IMR-90 (cell line): ENCODE measurements around the gene CFDP1. TPM values are rescaled to one million over a fixed set of nuclear protein-coding genes. Genes with fewer than 3 reads are reported as not detected.

Experiments
- ATAC-seq: fragments of 200-7000 bp; cut with Tn5 transposase; 2 replicates; pipeline ENCODE4 v1.9.1; 2020; ENCODE audit warnings: low read depth, mild to moderate bottlenecking, moderate library complexity
- BruUV-seq: library from RNA; stranded (reverse); fragments of 400-500 nt; replicated peaks from 2 replicates; lab custom pipeline; 2021; lab: Mats Ljungman, UMichigan
- CTCF ChIA-PET: fragments of 300-600 bp; formaldehyde crosslinking; extraction: SDS; loops from one replicate; lab custom pipeline; 2021; ENCODE audit warnings: antibody characterized with exemption; lab: Yijun Ruan, JAX
- POLR2A ChIA-PET: fragments of 300-600 bp; sonication (Branson Sonifier 250); formaldehyde crosslinking; loops from one replicate; lab custom pipeline; 2022; ENCODE audit warnings: antibody characterized with exemption; ENCODE audit not compliant: unreplicated experiment; lab: Charles Lee
- DNase-seq: peaks from one replicate; pipeline ENCODE4 v3.0.0; 2013
- H2AFZ ChIP-seq: replicated peaks from 2 replicates; pipeline ENCODE3; 2013; ENCODE audit warnings: low read length, mild to moderate bottlenecking; ENCODE audit not compliant: poor library complexity
- H2AK5ac ChIP-seq: 2 replicates; pipeline ENCODE4 v1.6.1; 2013; ENCODE audit warnings: low read depth, low read length, inconsistent platforms
- H2AK9ac ChIP-seq: replicated peaks from 2 replicates; pipeline ENCODE3; 2013; ENCODE audit warnings: mild to moderate bottlenecking, low read depth, low read length, moderate library complexity; ENCODE audit not compliant: poor library complexity
- H2BK120ac ChIP-seq: 2 replicates; pipeline ENCODE4 v1.6.1; 2013; ENCODE audit warnings: low read depth, low read length, inconsistent platforms
- H2BK15ac ChIP-seq: 3 replicates; pipeline ENCODE4 v1.6.1; 2013; ENCODE audit warnings: low read depth, low read length, inconsistent platforms
- H2BK20ac ChIP-seq: 2 replicates; pipeline ENCODE4 v1.6.1; 2013; ENCODE audit warnings: low read depth, mild to moderate bottlenecking, inconsistent platforms, low read length, moderate library complexity
- H2BK5ac ChIP-seq: 2 replicates; pipeline ENCODE4 v1.6.1; 2013; ENCODE audit warnings: mild to moderate bottlenecking, low read depth, low read length, inconsistent platforms; ENCODE audit not compliant: poor library complexity, severe bottlenecking
- H3K14ac ChIP-seq: replicated peaks from 2 replicates; pipeline ENCODE4 v1.6.1; 2013; ENCODE audit warnings: low read depth, low read length, inconsistent platforms
- H3K18ac ChIP-seq: 2 replicates; pipeline ENCODE4 v1.6.1; 2013; ENCODE audit warnings: low read depth, low read length, control low read depth
- H3K23ac ChIP-seq: 2 replicates; pipeline ENCODE4 v1.6.1; 2013; ENCODE audit warnings: low read depth, low read length, inconsistent platforms
- H3K27ac ChIP-seq: 2 replicates; pipeline ENCODE4 v1.5.1; 2013; ENCODE audit warnings: mild to moderate bottlenecking, control low read depth, low read length; ENCODE audit not compliant: insufficient read depth
- H3K27me3 ChIP-seq: 2 replicates; pipeline ENCODE4 v1.6.1; 2013; ENCODE audit warnings: low read length; ENCODE audit not compliant: control insufficient read depth, insufficient read depth
- H3K36me3 ChIP-seq: 2 replicates; pipeline ENCODE4 v1.6.1; 2013; ENCODE audit warnings: low read length, mixed read lengths; ENCODE audit not compliant: control insufficient read depth, insufficient read depth
- H3K4ac ChIP-seq: 2 replicates; pipeline ENCODE4 v1.6.1; 2013; ENCODE audit warnings: low read depth, low read length, inconsistent platforms
- H3K4me1 ChIP-seq: 2 replicates; pipeline ENCODE4 v1.6.1; 2013; ENCODE audit warnings: low read length, mixed read lengths; ENCODE audit not compliant: control insufficient read depth, insufficient read depth
- H3K4me2 ChIP-seq: 2 replicates; pipeline ENCODE4 v1.6.1; 2013; ENCODE audit warnings: low read depth, mild to moderate bottlenecking, control low read depth, low read length, moderate library complexity
- H3K4me3 ChIP-seq: 2 replicates; pipeline ENCODE4 v1.5.1; 2013; ENCODE audit warnings: low read depth, mild to moderate bottlenecking, control low read depth, low read length, moderate library complexity; ENCODE audit not compliant: insufficient read depth
- H3K56ac ChIP-seq: 2 replicates; pipeline ENCODE4 v1.6.1; 2013; ENCODE audit warnings: low read length, inconsistent platforms; ENCODE audit not compliant: insufficient read depth; ENCODE audit errors: extremely low read depth
- H3K79me1 ChIP-seq, 2 experiments: 2 replicates each; pipeline ENCODE4 v1.6.1; 2013; ENCODE audit warnings: low read length in 2 of 2, inconsistent platforms in 1 of 2, low read depth in 1 of 2
- H3K9ac ChIP-seq: 2 replicates; pipeline ENCODE4 v1.6.1; 2013; ENCODE audit warnings: low read depth, low read length, control low read depth
- H3K9me1 ChIP-seq: 2 replicates; pipeline ENCODE4 v1.6.1; 2013; ENCODE audit warnings: low read length, inconsistent platforms; ENCODE audit not compliant: insufficient read depth
- H3K9me3 ChIP-seq: 2 replicates; pipeline ENCODE4 v1.6.1; 2013; ENCODE audit warnings: low read length; ENCODE audit not compliant: control insufficient read depth, insufficient read depth
- H4K20me1 ChIP-seq: 2 replicates; pipeline ENCODE4 v1.6.1; 2013; ENCODE audit warnings: low read length, inconsistent platforms; ENCODE audit not compliant: insufficient read depth
- H4K5ac ChIP-seq: 2 replicates; pipeline ENCODE4 v1.6.1; 2013; ENCODE audit warnings: mild to moderate bottlenecking, low read depth, low read length, control low read depth
- H4K8ac ChIP-seq, 2 experiments: 2 replicates each; pipeline ENCODE4 v1.6.1; 2013; ENCODE audit warnings: low read depth in 2 of 2, low read length in 2 of 2, control low read depth in 1 of 2, inconsistent platforms in 1 of 2
- H4K91ac ChIP-seq: 2 replicates; pipeline ENCODE4 v1.6.1; 2013; ENCODE audit warnings: low read depth, low read length, inconsistent platforms; ENCODE audit not compliant: insufficient read depth
- CEBPB ChIP-seq: IDR thresholded peaks from 2 replicates; pipeline ENCODE4 v1.6.1; 2012; ENCODE audit warnings: low read depth, low read length, improper control_type of control experiment
- ELK1 ChIP-seq: fragments of 150-350 bp; IDR thresholded peaks from 2 replicates; pipeline ENCODE4 v1.6.1; 2016; ENCODE audit warnings: low read depth, mild to moderate bottlenecking, low read length, moderate library complexity, borderline replicate concordance
- MAFK ChIP-seq: IDR thresholded peaks from 2 replicates; pipeline ENCODE4 v1.6.1; 2012; ENCODE audit warnings: low read depth, low read length, improper control_type of control experiment
- MAZ ChIP-seq: IDR thresholded peaks from 2 replicates; pipeline ENCODE4 v1.6.1; 2012; ENCODE audit warnings: low read depth, mild to moderate bottlenecking, low read length, improper control_type of control experiment, moderate library complexity, borderline replicate concordance
- NFE2L2 ChIP-seq: fragments of 150-350 bp; IDR thresholded peaks from 2 replicates; pipeline ENCODE4 v1.6.1; 2016; ENCODE audit warnings: low read depth, mild to moderate bottlenecking, low read length
- POLR2A ChIP-seq: IDR thresholded peaks from 2 replicates; pipeline ENCODE4 v1.6.1; 2012; ENCODE audit warnings: mild to moderate bottlenecking, low read depth, low read length
- RAD21 ChIP-seq: IDR thresholded peaks from 2 replicates; pipeline ENCODE4 v1.6.1; 2012; ENCODE audit warnings: low read length, improper control_type of control experiment
- RCOR1 ChIP-seq: IDR thresholded peaks from 2 replicates; pipeline ENCODE4 v1.6.1; 2012; ENCODE audit warnings: mild to moderate bottlenecking, low read length, improper control_type of control experiment; ENCODE audit not compliant: insufficient replicate concordance
- RFX5 ChIP-seq: IDR thresholded peaks from 2 replicates; pipeline ENCODE4 v1.8.0; 2012; ENCODE audit warnings: low read depth, mild to moderate bottlenecking, low read length, moderate library complexity
- SMC3 ChIP-seq: fragments of 150-350 bp; IDR thresholded peaks from 2 replicates; pipeline ENCODE4 v1.6.1; 2016; ENCODE audit warnings: low read depth, mild to moderate bottlenecking, antibody characterized with exemption, low read length, moderate library complexity
- WGBS, 2 experiments: methylation state at CpG; one replicate each; pipeline versions ENCODE4 v1.1.5 to v1.1.7; 2013; ENCODE audit warnings: missing lambda C conversion rate in 2 of 2; ENCODE audit not compliant: insufficient read length in 1 of 2; ENCODE audit errors: extremely low coverage in 2 of 2; 5-methylcytosine and 5-hydroxymethylcytosine counted together
- dilution Hi-C: fragments of 300-500 bp; cut with HindIII; formaldehyde crosslinking; loops from one replicate; pipeline ENCODE4 v1.14.3; 2018; ENCODE audit warnings: low sequenced_read_pairs; ENCODE audit not compliant: unreplicated experiment
- in situ Hi-C: fragments of 300-500 bp; cut with MboI; formaldehyde crosslinking; loops from 3 replicates; pipeline ENCODE4 v1.14.3; 2019; ENCODE audit warnings: low sequenced_read_pairs, inconsistent platforms, mixed read lengths
- intact Hi-C: fragments of 100-400 bp; cut with micrococcal nuclease; formaldehyde crosslinking; loops from 2 replicates; pipeline ENCODE4 v1.10.0; 2022
- polyA plus RNA-seq, 3 experiments: library from polyadenylated mRNA; depleted of rRNA; stranded (reverse); fragments of >200 nt; gene quantifications; 2 replicates each; pipeline ENCODE4 v1.2.3, GENCODE V29; 2012; ENCODE audit warnings: low replicate concordance in 1 of 3
- total RNA-seq: library from RNA; depleted of rRNA; stranded (reverse); fragments of >200 nt; gene quantifications from 2 replicates; pipeline ENCODE4 v1.2.3, GENCODE V29; 2012

Gene CFDP1
- total and polyA plus RNA-seq, 2 of the 4 experiments (the other 2 are of a cell fraction) = 15.6 to 38.7 TPM

GRCh38 chr16:75333721-75334163, 99.6 kb downstream of the CFDP1 start:
- H4K8ac ChIP-seq = no peak overlapping the region
- no TSS peak for BruUV-seq
- no peak overlapping the region for H3K4me3 ChIP-seq
- TF ChIP-seq SMC3 (no peak), RFX5 (no peak), CEBPB (no peak), POLR2A (no peak), RCOR1 (no peak), NFE2L2 (no peak), MAZ (no peak), MAFK (no peak), ELK1 (no peak), RAD21 (no peak)
- H3K79me1 ChIP-seq = peaks cover 2% of the 10 kb centered on the region in 2 experiments; a peak in 1 of 4 replicates
- H3K23ac ChIP-seq = no peak overlapping the region
- no peak overlapping the region for H3K9ac ChIP-seq
- no peak overlapping the region for H3K4me2 ChIP-seq
- DNase-seq (no peak), ATAC-seq (no peak)
- no peak overlapping the region for H3K18ac ChIP-seq
- no peak overlapping the region for H2AK9ac ChIP-seq
- H3K56ac ChIP-seq = no peak overlapping the region
- H3K36me3 ChIP-seq = peaks cover 2% of the 10 kb centered on the region
- no peak overlapping the region for H3K14ac ChIP-seq
- H2BK120ac ChIP-seq = no peak overlapping the region
- H2AFZ ChIP-seq = no peak overlapping the region
- H2BK20ac ChIP-seq = no peak overlapping the region
- H3K27ac ChIP-seq = no peak overlapping the region
- no CpG with 5 or more reads among the region's 2 CpGs for WGBS, 2 experiments
- dilution Hi-C loops = no loop called here
- H3K4ac ChIP-seq = no peak overlapping the region
- H3K27me3 ChIP-seq = no peaks in the 10 kb centered on the region
- in situ Hi-C loops = no loop called here
- CTCF ChIA-PET = no interaction called here
- H3K4me1 ChIP-seq = no peaks in the 10 kb centered on the region
- intact Hi-C loops = no loop called here
- H4K91ac ChIP-seq = no peak overlapping the region
- no peak overlapping the region for H2BK15ac ChIP-seq
- H4K5ac ChIP-seq = no peak overlapping the region
- peaks cover 6% of the 10 kb centered on the region for H3K9me1 ChIP-seq
- H2AK5ac ChIP-seq = no peak overlapping the region
- no peak overlapping the region for H2BK5ac ChIP-seq
- POLR2A ChIA-PET = no interaction called here
- no peaks in the 10 kb centered on the region for H4K20me1 ChIP-seq
- H3K9me3 ChIP-seq = no peaks in the 10 kb centered on the region
